SU-DHL-6 (cell line): ENCODE measurements around the gene EHBP1L1.

Source experiments
- H2AFZ ChIP-seq: fragments of 200-600 bp; sonication (generic); 2 replicates; pipeline ENCODE4 v1.6.1; 2014; ENCODE audit warnings: low read depth, mild to moderate bottlenecking, moderate library complexity, mixed read lengths, antibody characterized with exemption, low read length; ENCODE audit not compliant: severe bottlenecking
- H3F3A ChIP-seq: fragments of 200-600 bp; shearing (Covaris generic); 2 replicates; pipeline ENCODE4 v1.6.0; 2016; ENCODE audit warnings: antibody characterized with exemption, mild to moderate bottlenecking; ENCODE audit not compliant: insufficient read depth
- H3K27ac ChIP-seq: fragments of 200-600 bp; sonication (generic); 2 replicates; pipeline ENCODE4 v1.5.1; 2016; ENCODE audit warnings: low read depth, mild to moderate bottlenecking, low read length, moderate library complexity, mixed read lengths
- H3K27me3 ChIP-seq: fragments of 200-600 bp; sonication (generic), shearing (Covaris generic); 2 replicates; pipeline ENCODE4 v1.6.0; 2014; ENCODE audit warnings: mild to moderate bottlenecking, low read length
- H3K36me3 ChIP-seq: fragments of 200-600 bp; sonication (generic); 2 replicates; pipeline ENCODE4 v1.6.1; 2014; ENCODE audit warnings: mild to moderate bottlenecking, low read length, mixed read lengths
- H3K4me2 ChIP-seq: fragments of 300-600, 200-600 bp; shearing (Covaris generic), sonication (generic); 2 replicates; pipeline ENCODE4 v1.6.0; 2014; ENCODE audit warnings: low read length, low read depth, mild to moderate bottlenecking; ENCODE audit not compliant: poor library complexity, severe bottlenecking
- H3K4me3 ChIP-seq: fragments of 200-600 bp; sonication (generic); 2 replicates; pipeline ENCODE4 v1.5.1; 2014; ENCODE audit warnings: antibody characterized with exemption, low read length, mild to moderate bottlenecking, mixed read lengths; ENCODE audit not compliant: insufficient read depth, poor library complexity, severe bottlenecking
- H3K79me2 ChIP-seq: fragments of 200-600 bp; sonication (generic); 2 replicates; pipeline ENCODE4 v1.6.1; 2014; ENCODE audit warnings: mild to moderate bottlenecking, low read length, moderate library complexity; ENCODE audit not compliant: insufficient read depth
- H3K9ac ChIP-seq: fragments of 200-600 bp; sonication (generic); 2 replicates; pipeline ENCODE4 v1.7.0; 2014; ENCODE audit warnings: mild to moderate bottlenecking, low read length
- H3K9me2 ChIP-seq: fragments of 200-600 bp; sonication (generic); replicated peaks from 2 replicates; pipeline ENCODE4 v1.6.1; 2014; ENCODE audit warnings: low read length; ENCODE audit not compliant: insufficient read depth
- H3K9me3 ChIP-seq: fragments of 200-600 bp; sonication (generic); 2 replicates; pipeline ENCODE4 v1.6.1; 2014; ENCODE audit warnings: low read length, mixed read lengths; ENCODE audit not compliant: insufficient read depth
- H4K20me1 ChIP-seq: fragments of 200-600 bp; sonication (generic); 2 replicates; pipeline ENCODE4 v1.6.1; 2014; ENCODE audit warnings: low read depth, mild to moderate bottlenecking, antibody characterized with exemption, low read length, moderate library complexity, mixed read lengths
- CTCF ChIP-seq: fragments of 200-600 bp; sonication (generic); IDR thresholded peaks from one replicate; pipeline ENCODE4 v1.5.1; 2017; ENCODE audit warnings: antibody characterized with exemption, mild to moderate bottlenecking, low read length, moderate library complexity; ENCODE audit not compliant: insufficient read depth, poor library complexity, severe bottlenecking
- EZH2phosphoT487 ChIP-seq: fragments of 200-600 bp; sonication (generic), shearing (Covaris generic); conservative IDR thresholded peaks from 2 replicates; pipeline ENCODE4 v1.6.1; 2018; ENCODE audit warnings: mild to moderate bottlenecking, antibody characterized with exemption, low read length, moderate library complexity, mixed read lengths

EHBP1L1 gene

GRCh38 chr11:65590240-65590738, 14.4 kb downstream of the EHBP1L1 start:
- no peaks in the 10 kb centered on the region for H3K9me3 ChIP-seq
- H3K9me2 ChIP-seq: no peaks in the 10 kb centered on the region
- no peaks in the 10 kb centered on the region for H3F3A ChIP-seq
- no peak overlapping the region for H3K27ac ChIP-seq
- H3K79me2 ChIP-seq: no peaks in the 10 kb centered on the region
- no peak overlapping the region for H2AFZ ChIP-seq
- H3K36me3 ChIP-seq: no peaks in the 10 kb centered on the region
- no peak overlapping the region for H3K9ac ChIP-seq
- no peaks in the 10 kb centered on the region for H3K27me3 ChIP-seq
- TF ChIP-seq CTCF (no peak), EZH2phosphoT487 (no peak)
- no peak overlapping the region for H3K4me3 ChIP-seq
- no peak overlapping the region for H3K4me2 ChIP-seq
- H4K20me1 ChIP-seq: no peaks in the 10 kb centered on the region

DNA sequence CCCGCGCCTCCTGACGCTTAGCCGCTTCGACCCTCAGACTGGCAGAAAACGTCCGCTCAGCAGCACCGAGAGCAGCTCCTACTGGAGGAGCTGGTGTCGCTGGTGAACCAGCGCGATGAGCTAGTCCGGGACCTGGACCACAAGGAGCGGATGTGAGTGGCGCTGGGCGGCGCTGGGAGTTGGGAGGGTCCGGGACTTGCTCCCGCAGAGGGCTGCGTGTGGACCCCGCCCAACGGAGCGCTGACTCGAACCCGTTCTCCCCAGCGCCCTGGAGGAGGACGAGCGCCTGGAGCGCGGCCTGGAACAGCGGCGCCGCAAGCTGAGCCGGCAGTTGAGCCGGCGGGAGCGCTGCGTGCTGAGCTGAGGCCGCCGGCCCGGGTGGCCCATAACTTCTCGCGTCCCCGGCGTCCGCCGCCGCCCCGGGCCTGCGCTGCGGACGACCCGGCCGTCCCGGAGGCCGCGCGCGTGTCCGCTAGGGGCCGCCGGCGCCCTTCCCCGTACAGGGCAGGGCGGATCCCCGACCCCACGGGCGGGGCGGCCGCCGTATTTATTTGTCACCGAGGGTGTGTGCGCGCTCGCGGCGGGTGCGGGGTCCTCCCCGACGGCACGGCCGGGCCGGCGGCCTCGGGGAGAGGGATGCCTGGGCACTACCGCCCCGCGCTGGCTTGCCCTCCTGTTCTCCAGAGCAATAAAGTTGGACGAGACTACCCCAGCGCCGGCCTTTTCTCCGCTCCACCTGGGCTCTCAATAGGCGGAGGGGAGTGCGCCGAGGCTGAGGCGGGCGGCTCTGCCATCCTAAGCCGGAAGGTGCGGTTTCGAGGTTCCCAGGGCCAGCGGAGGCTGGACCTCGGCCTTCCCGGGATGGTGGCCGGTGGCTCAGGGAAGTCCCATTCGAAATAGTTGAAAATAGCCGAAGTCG, 16.3 kb downstream of the EHBP1L1 start:
- TF ChIP-seq EZH2phosphoT487 (no peak), CTCF (no peak)
- no peaks in the 10 kb centered on the region for H3K36me3 ChIP-seq
- no peak overlapping the region for H3K4me2 ChIP-seq
- H3K9me2 ChIP-seq: no peaks in the 10 kb centered on the region
- H3K9ac ChIP-seq: no peak overlapping the region
- H4K20me1 ChIP-seq: no peaks in the 10 kb centered on the region
- no peaks in the 10 kb centered on the region for H3K79me2 ChIP-seq
- no peak overlapping the region for H3K27ac ChIP-seq
- H3K9me3 ChIP-seq: no peaks in the 10 kb centered on the region
- no peaks in the 10 kb centered on the region for H3F3A ChIP-seq
- H3K27me3 ChIP-seq: no peaks in the 10 kb centered on the region
- H2AFZ ChIP-seq: no peak overlapping the region
- no peak overlapping the region for H3K4me3 ChIP-seq

DNA sequence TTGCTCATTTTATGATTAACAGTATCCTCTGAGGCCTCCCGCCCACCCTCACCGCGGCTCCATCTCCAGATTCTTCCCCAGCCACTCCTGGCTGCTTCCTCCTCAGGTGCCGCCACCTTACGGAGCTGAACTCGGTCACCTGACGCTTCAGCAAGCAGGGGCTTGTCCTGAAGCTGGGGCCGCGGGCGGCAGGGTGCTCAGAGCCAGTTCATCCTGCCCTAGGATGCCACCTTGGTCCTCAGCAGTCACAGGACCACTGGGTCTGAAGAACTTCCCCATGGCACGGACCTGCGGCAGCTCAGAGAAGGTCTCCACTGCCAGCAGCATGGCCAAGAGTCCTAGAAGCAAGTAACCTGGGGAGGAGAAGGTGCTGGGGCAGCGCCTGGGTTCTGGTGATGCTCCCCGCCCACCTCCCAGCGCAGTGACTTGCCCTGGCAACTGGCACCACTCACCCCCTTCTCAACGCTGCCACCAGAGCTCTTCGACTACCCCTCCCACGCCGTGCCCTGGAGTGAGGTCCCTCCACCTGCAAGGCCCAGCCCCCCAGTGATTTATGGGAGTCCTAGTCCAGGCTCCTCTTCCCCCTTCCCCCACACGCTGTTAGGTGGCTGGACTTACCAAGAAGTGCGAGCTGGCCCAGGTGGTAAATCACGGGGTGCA, 17.1 kb downstream of the EHBP1L1 start:
- no peak overlapping the region for H2AFZ ChIP-seq
- H4K20me1 ChIP-seq: no peaks in the 10 kb centered on the region
- H3F3A ChIP-seq: no peaks in the 10 kb centered on the region
- no peak for TF ChIP-seq EZH2phosphoT487
- TF ChIP-seq CTCF: no peak
- H3K36me3 ChIP-seq: no peaks in the 10 kb centered on the region
- no peaks in the 10 kb centered on the region for H3K27me3 ChIP-seq
- H3K9me2 ChIP-seq: no peaks in the 10 kb centered on the region
- H3K27ac ChIP-seq: no peak overlapping the region
- H3K79me2 ChIP-seq: no peaks in the 10 kb centered on the region
- no peak overlapping the region for H3K4me2 ChIP-seq
- H3K9ac ChIP-seq: no peak overlapping the region
- H3K9me3 ChIP-seq: no peaks in the 10 kb centered on the region
- no peak overlapping the region for H3K4me3 ChIP-seq
